ENCODE data around the gene CDKN2D.
A peak's percentile ranks its signal among the peaks of the same experiment; 100 is the strongest.

Gene CDKN2D

GRCh38 chr19:10601999-10602329, 33.2 kb upstream of the CDKN2D start:
- Histone ChIP-seq H3K4me1 (ENCODE audit: control insufficient read depth in 1 of 2, insufficient read depth in 2 of 2, low read length in 2 of 2) (peaks cover 0 to 16% of the 10 kb centered on the region in 2 donors), H3K27ac (ENCODE audit: low read length) (no peak overlapping the region), H3K36me3 (ENCODE audit: control insufficient read depth in 1 of 2, insufficient read depth in 2 of 2, low read length in 2 of 2) (peaks cover 0 to 9% of the 10 kb centered on the region in 2 donors), H3K9me3 (ENCODE audit: control insufficient read depth in 1 of 2, low read length in 2 of 2) (no peaks in the 10 kb centered on the region), H3K4me3 (ENCODE audit: low read depth in 1 of 2, low read length in 2 of 2) (peak overlapping the region in 1 of 2 donors; percentile 92), H3K27me3 (ENCODE audit: low read depth, low read length) (no peaks in the 10 kb centered on the region)

- Histone ChIP-seq H3K4me3 (ENCODE audit: low read depth in 1 of 2, low read length in 2 of 2) (no peak overlapping the region), H3K4me1 (ENCODE audit: control insufficient read depth in 1 of 2, insufficient read depth in 2 of 2, low read length in 2 of 2) (peaks cover 0 to 16% of the 10 kb centered on the region in 2 donors), H3K27me3 (ENCODE audit: low read depth, low read length) (no peaks in the 10 kb centered on the region), H3K27ac (ENCODE audit: low read length) (no peak overlapping the region), H3K9me3 (ENCODE audit: control insufficient read depth in 1 of 2, low read length in 2 of 2) (no peaks in the 10 kb centered on the region), H3K36me3 (ENCODE audit: control insufficient read depth in 1 of 2, insufficient read depth in 2 of 2, low read length in 2 of 2) (peaks cover 0 to 9% of the 10 kb centered on the region in 2 donors)
Measured at GRCh38 chr19:10600149-10600548, 31.4 kb upstream of the CDKN2D start.

GRCh38 chr19:10593820-10594637, 25.2 kb upstream of the CDKN2D start:
- Histone ChIP-seq H3K9me3 (ENCODE audit: control insufficient read depth in 1 of 2, low read length in 2 of 2) (no peaks in the 10 kb centered on the region), H3K27me3 (ENCODE audit: low read depth, low read length) (no peaks in the 10 kb centered on the region), H3K4me3 (ENCODE audit: low read depth in 1 of 2, low read length in 2 of 2) (no peak overlapping the region), H3K36me3 (ENCODE audit: control insufficient read depth in 1 of 2, insufficient read depth in 2 of 2, low read length in 2 of 2) (no peaks in the 10 kb centered on the region), H3K27ac (ENCODE audit: low read length) (no peak overlapping the region), H3K4me1 (ENCODE audit: control insufficient read depth in 1 of 2, insufficient read depth in 2 of 2, low read length in 2 of 2) (peaks cover 0 to 5% of the 10 kb centered on the region in 2 donors)

- Histone ChIP-seq H3K4me1 (ENCODE audit: control insufficient read depth in 1 of 2, insufficient read depth in 2 of 2, low read length in 2 of 2) (peaks cover 0 to 5% of the 10 kb centered on the region in 2 donors), H3K4me3 (ENCODE audit: low read depth in 1 of 2, low read length in 2 of 2) (no peak overlapping the region), H3K27ac (ENCODE audit: low read length) (no peak overlapping the region), H3K36me3 (ENCODE audit: control insufficient read depth in 1 of 2, insufficient read depth in 2 of 2, low read length in 2 of 2) (no peaks in the 10 kb centered on the region), H3K9me3 (ENCODE audit: control insufficient read depth in 1 of 2, low read length in 2 of 2) (no peaks in the 10 kb centered on the region), H3K27me3 (ENCODE audit: low read depth, low read length) (no peaks in the 10 kb centered on the region)
Measured at GRCh38 chr19:10593148-10593547, 24.4 kb upstream of the CDKN2D start.

DNA sequence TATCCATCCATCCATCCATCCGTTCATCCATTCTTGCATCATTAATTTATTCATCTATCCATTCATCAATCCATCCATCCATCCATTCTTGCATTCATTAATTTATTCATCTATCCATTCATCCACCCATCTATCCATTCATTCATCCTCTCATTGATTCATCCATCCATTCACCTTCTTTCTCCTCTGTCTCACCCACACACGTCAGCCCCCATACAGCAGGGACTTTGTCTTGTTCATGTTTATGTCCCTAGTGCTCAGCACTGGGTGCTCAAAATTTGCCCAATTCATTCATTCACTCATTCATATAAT, 19.0 kb upstream of the CDKN2D start:
- Histone ChIP-seq H3K4me1 (ENCODE audit: control insufficient read depth in 1 of 2, insufficient read depth in 2 of 2, low read length in 2 of 2) (no peaks in the 10 kb centered on the region), H3K4me3 (ENCODE audit: low read depth in 1 of 2, low read length in 2 of 2) (no peak overlapping the region), H3K27ac (ENCODE audit: low read length) (no peak overlapping the region), H3K9me3 (ENCODE audit: control insufficient read depth in 1 of 2, low read length in 2 of 2) (no peaks in the 10 kb centered on the region), H3K36me3 (ENCODE audit: control insufficient read depth in 1 of 2, insufficient read depth in 2 of 2, low read length in 2 of 2) (no peaks in the 10 kb centered on the region), H3K27me3 (ENCODE audit: low read depth, low read length) (peaks cover 12% of the 10 kb centered on the region)

GRCh38 chr19:10587022-10587838, 18.5 kb upstream of the CDKN2D start, which contains the start of gene AP1M2:
AP1M2 (minus strand) TSS chr19:10587312; CDS start chr19:10587231, 81 bp downstream.
- Histone ChIP-seq H3K36me3 (ENCODE audit: control insufficient read depth in 1 of 2, insufficient read depth in 2 of 2, low read length in 2 of 2) (no peaks in the 10 kb centered on the region), H3K27me3 (ENCODE audit: low read depth, low read length) (peaks cover 12% of the 10 kb centered on the region), H3K4me3 (ENCODE audit: low read depth in 1 of 2, low read length in 2 of 2) (peak within 1 kb of the TSS in 1 of 2 donors; percentile 56), H3K27ac (ENCODE audit: low read length) (no peak within 1 kb of the TSS), H3K9me3 (ENCODE audit: control insufficient read depth in 1 of 2, low read length in 2 of 2) (no peaks in the 10 kb centered on the region), H3K4me1 (ENCODE audit: control insufficient read depth in 1 of 2, insufficient read depth in 2 of 2, low read length in 2 of 2) (no peaks in the 10 kb centered on the region)

- H3K27me3 ChIP-seq (ENCODE audit: low read depth, low read length): peaks cover 12% of the 10 kb centered on the region
- H3K4me1 ChIP-seq (ENCODE audit: control insufficient read depth in 1 of 2, insufficient read depth in 2 of 2, low read length in 2 of 2): peaks cover 0 to under 1% of the 10 kb centered on the region in 2 donors
- H3K27ac ChIP-seq (ENCODE audit: low read length): no peak overlapping the region
- peak overlapping the region in 1 of 2 donors; percentile 56 for H3K4me3 ChIP-seq (ENCODE audit: low read depth in 1 of 2, low read length in 2 of 2)
- no peaks in the 10 kb centered on the region for H3K9me3 ChIP-seq (ENCODE audit: control insufficient read depth in 1 of 2, low read length in 2 of 2)
- no peaks in the 10 kb centered on the region for H3K36me3 ChIP-seq (ENCODE audit: control insufficient read depth in 1 of 2, insufficient read depth in 2 of 2, low read length in 2 of 2)
Measured at GRCh38 chr19:10586396-10586795, 17.6 kb upstream of the CDKN2D start.

- Histone ChIP-seq H3K27ac (ENCODE audit: low read length) (no peak overlapping the region), H3K4me3 (ENCODE audit: low read depth in 1 of 2, low read length in 2 of 2) (no peak overlapping the region), H3K27me3 (ENCODE audit: low read depth, low read length) (peaks cover 12% of the 10 kb centered on the region), H3K9me3 (ENCODE audit: control insufficient read depth in 1 of 2, low read length in 2 of 2) (no peaks in the 10 kb centered on the region), H3K36me3 (ENCODE audit: control insufficient read depth in 1 of 2, insufficient read depth in 2 of 2, low read length in 2 of 2) (no peaks in the 10 kb centered on the region), H3K4me1 (ENCODE audit: control insufficient read depth in 1 of 2, insufficient read depth in 2 of 2, low read length in 2 of 2) (peaks cover 0 to 6% of the 10 kb centered on the region in 2 donors)
Measured at GRCh38 chr19:10583036-10583776, 14.4 kb upstream of the CDKN2D start.

GRCh38 chr19:10582091-10582490, 13.3 kb upstream of the CDKN2D start:
- no peaks in the 10 kb centered on the region for H3K9me3 ChIP-seq (ENCODE audit: control insufficient read depth in 1 of 2, low read length in 2 of 2)
- no peaks in the 10 kb centered on the region for H3K36me3 ChIP-seq (ENCODE audit: control insufficient read depth in 1 of 2, insufficient read depth in 2 of 2, low read length in 2 of 2)
- peaks cover 2% of the 10 kb centered on the region for H3K27me3 ChIP-seq (ENCODE audit: low read depth, low read length)
- peaks cover 0 to 6% of the 10 kb centered on the region in 2 donors for H3K4me1 ChIP-seq (ENCODE audit: control insufficient read depth in 1 of 2, insufficient read depth in 2 of 2, low read length in 2 of 2)
- no peak overlapping the region for H3K4me3 ChIP-seq (ENCODE audit: low read depth in 1 of 2, low read length in 2 of 2)
- H3K27ac ChIP-seq (ENCODE audit: low read length): no peak overlapping the region

GRCh38 chr19:10580979-10581631, 12.3 kb upstream of the CDKN2D start:
- Histone ChIP-seq H3K36me3 (ENCODE audit: control insufficient read depth in 1 of 2, insufficient read depth in 2 of 2, low read length in 2 of 2) (no peaks in the 10 kb centered on the region), H3K4me1 (ENCODE audit: control insufficient read depth in 1 of 2, insufficient read depth in 2 of 2, low read length in 2 of 2) (peaks cover 0 to 6% of the 10 kb centered on the region in 2 donors), H3K4me3 (ENCODE audit: low read depth in 1 of 2, low read length in 2 of 2) (peak overlapping the region in 1 of 2 donors; percentile 24), H3K9me3 (ENCODE audit: control insufficient read depth in 1 of 2, low read length in 2 of 2) (no peaks in the 10 kb centered on the region), H3K27me3 (ENCODE audit: low read depth, low read length) (no peaks in the 10 kb centered on the region), H3K27ac (ENCODE audit: low read length) (no peak overlapping the region)
